ENCODE data around the gene KCTD20.
"Not testable (repeated sequence)": the region's sequence is repeated elsewhere in the genome, so short reads cannot be mapped to it uniquely, and the experiment has no call there.

The KCTD20 gene

DNA sequence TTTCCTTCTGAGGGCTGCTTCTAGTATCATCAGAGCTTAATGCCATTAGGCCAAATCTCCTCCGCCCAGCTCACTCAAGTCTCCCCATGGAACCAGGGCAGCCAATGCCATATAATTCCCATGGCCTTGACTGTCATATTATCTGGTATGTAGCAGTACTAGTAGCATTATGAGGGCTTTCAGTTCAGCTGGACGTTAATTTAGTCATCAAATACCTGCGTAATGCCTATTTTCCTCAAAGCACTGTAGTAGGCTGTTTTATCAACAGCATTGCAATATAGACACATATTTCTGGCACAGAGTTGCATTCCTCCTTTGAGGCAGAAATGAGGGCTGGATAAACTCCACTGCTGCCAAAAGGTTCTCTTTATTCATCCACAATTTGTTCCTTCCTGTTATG lies 1.7 kb downstream of the KCTD20 start:
- no peak for DNase-seq

DNA sequence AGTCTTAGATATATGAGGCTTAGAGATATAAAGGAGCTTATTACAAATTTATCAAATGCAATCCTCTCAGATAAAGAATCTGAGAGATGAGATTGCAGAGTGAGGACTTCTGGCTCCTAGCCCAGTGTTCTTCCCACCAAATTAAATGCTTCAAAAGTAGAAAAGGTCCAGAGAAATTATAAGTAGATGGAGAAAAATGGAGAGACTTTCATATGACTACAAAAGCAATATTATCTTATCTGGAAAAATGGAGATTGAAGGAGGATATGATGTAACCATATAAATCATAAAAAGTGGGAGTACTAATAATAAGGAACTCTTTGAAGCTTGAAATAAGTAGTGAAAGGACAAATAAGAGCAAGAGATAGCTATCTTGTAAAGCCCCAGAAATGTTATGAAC lies 2.8 kb downstream of the KCTD20 start:
- DNase-seq = no peak

- not testable (repeated sequence) for DNase-seq
These were observed 6.4 kb downstream of the KCTD20 start for GRCh38 chr6:36449173-36449572.

GRCh38 chr6:36452897-36453296 lies 10.1 kb downstream of the KCTD20 start:
- not testable (repeated sequence) for DNase-seq

DNA sequence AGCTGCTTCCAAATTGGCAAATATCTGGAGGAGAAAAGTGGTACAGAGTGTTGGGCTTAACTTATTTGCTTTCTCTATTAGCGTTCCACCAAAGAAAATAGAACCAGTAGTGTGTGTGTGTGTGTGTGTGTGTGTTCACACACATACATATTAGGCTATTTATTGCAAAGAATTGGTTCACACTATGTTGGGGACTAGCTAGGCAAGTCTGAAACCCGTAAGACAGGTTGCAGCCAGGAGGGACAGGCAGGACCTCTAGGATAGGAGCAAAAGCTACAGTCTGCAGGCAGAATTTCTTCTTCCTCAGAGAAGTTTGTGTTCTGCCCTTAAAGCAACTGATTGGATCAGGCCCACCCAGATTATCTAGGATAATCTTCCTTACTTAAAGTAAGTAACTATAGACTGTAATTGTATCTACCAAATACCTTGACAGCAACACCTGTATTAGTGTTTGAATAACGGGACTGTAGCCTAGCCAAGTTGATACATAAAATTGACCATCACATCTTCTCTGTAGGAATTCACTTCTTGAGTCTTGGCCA lies 12.8 kb downstream of the KCTD20 start:
- DNase-seq = no peak

DNA sequence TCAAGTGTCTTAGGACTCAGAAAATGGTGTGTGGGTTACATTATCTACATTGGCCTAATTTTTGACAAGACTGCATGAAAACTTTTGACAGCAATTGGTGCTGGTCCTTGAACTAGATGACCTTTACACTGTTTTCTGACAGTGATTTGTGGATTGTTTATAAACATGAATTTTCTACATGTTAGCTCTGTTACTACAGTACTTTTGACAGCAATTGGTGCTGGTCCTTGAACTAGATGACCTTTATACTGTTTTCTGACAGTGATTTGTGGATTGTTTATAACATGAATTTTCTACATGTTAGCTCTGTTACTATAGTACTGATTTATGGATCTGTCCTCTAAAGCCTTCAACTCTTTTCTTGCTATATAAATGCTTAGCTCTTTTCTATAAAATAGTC lies 16.7 kb downstream of the KCTD20 start:
- no peak for DNase-seq

DNA sequence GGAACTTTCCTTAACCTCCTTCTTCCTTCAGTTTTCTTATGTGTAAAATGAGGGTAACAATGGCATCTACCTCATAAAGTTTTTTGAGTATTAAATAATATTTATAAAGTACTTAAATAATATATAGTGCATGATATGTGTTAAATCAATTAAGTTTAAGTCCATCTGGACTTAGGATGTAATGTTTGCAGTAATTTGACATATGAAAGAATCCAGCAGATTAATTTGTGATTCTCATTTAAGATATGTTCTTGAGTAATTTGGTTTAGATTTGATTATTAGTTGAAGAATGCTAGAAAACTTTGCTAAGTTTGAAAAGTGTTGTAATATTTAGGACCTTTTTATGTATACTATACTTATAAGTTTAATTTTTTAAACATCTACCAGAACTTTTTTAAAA lies 18.1 kb downstream of the KCTD20 start:
- DNase-seq = no peak

DNA sequence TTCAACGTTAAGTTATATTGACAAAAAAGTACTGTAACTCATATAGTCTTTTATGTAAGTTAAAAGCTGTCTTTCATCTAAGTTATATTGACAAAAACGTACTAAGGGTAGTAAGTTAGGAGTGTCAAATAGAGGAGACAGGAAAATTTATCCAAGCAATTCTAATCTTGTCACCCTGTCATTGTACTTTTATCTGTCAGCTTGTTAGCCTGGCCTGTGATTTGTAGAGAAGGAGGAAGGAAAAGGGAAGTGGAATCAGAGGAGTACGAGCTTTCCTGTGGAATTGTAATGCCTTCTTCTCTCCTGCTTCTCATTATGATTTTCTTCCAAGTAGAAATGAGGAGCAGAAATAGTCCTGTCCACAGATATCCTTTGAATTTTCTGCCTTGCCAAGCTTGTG lies 18.8 kb downstream of the KCTD20 start:
- DNase-seq = no peak

- DNase-seq = no peak
These were observed 20.9 kb downstream of the KCTD20 start for GRCh38 chr6:36463676-36464075.

GRCh38 chr6:36464233-36464632 lies 21.4 kb downstream of the KCTD20 start:
- no peak for DNase-seq

DNA sequence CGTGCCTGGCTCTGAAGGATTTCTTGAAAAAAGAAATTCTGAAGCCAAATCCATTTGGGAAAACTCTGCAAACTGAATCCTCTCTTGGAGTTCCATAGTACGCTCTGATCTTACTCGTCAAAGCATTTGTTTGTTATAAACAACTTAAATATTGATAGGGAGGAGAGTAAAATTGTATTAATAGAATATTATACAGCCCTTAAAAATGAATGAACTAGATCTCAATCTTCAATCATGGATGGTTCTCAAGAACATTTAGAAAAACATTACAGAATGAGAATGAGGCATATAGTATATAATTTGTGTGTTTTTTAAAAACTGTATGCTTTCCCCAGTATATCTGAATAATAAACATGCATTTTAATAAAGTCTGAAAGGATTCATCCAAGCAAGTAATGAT lies 24.8 kb downstream of the KCTD20 start:
- DNase-seq = no peak

DNA sequence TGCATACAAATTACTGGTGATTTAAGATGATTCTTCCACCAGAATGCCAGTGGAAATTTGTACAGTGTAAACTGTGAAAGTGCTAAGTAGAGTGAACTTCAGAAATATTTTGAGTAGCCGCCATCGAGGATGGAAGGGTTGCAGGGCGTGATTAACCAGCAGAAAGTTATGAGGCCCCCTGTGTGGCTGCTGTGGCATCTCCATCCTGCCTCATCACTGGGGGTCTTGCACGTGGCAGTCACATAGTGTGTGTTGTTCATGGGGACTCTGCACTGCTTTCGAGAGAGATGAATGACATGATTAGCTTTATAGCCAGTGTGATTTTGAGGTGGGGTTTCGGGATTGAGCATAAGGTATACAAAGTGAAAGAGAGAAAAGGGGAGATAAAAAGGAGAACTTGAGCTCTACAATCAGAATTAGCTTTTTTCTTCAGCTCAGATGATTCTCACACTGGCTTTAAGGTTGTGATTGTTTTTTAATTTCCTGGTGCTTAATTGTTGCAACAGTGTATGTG lies 26.4 kb downstream of the KCTD20 start:
- DNase-seq = no peak

GRCh38 chr6:36469946-36470345 lies 27.1 kb downstream of the KCTD20 start:
- DNase-seq = no peak

DNA sequence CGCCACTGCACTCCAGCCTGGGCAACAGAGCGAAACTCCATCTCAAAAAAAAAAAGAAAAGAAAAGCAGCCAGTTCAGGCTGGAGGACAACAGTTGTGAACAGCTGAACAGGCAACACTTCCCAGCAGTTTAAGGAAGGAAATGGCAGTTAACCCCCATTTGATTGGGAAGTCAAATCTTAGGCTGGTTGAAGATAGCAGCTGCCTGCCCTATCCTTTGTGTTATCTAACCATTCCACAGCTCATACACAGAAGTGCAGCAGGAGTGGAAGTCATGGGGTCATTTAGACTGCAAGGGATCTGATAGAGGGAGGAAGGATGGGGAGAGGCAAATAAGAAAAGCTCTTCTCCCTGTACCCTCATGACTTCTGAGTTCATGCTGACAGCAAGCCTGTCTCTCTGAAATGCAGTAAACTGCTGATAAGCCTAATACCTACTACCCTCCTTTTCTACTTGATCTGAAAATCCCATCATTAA lies 35.3 kb downstream of the KCTD20 start:
- no peak for DNase-seq

DNA sequence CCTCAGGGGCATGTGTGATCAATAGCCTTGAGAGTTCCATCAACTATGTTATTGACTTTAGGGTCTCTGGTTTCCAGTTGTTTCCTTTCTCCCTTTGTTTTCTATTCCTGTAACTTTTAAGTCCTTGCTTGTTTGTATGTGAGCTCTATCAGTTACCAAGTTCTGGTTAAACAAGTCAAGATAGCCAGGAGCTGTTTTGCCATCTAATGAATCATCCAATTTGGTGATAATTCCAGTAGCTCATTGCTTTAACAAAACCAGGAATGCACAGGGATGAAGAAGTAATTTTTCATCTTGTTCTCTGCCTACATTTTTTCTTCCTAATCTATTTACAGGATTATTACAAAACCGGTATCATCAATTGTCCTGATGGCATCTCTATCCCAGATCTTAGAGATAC lies 36.5 kb downstream of the KCTD20 start:
- DNase-seq = no peak

DNA sequence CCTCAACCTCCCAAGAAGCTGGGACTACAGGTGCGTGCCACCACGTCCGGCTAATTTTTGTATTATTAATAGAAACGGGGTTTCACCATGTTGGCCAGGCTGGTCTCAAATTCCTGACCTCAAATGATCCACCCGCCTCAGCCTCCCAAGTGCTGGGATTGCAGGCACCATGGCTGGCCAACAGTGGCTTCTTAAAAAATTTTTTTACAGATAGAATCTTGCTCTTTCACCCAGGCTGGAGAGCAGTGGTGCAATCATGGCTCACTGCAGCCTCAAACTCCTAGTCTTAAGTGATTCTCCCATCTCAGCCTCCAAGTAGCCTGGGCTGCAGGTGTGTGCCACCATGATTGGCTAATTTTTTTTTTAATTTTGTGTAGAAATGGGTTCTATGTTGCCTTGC lies 40.5 kb downstream of the KCTD20 start:
- DNase-seq = not testable (repeated sequence)

DNA sequence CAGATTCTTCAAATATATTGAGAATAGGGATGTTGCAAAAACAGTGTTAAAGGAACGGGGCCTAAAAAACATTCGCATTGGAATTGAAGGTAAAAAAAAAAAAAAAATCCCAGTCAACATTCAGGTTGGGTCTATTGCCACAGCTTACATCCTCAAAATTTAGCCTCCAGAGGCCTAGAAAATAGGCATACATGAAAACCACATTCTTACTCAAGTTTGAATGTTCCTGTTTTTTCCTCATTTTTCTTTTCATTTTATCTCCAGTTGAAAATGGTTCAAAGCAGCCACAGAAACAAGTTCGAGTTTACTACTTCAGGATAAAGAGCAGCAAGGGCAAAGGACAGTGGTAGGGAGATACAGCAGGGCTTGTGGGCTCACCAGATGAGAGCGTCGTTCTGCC lies 41.9 kb downstream of the KCTD20 start:
- no peak for DNase-seq

DNA sequence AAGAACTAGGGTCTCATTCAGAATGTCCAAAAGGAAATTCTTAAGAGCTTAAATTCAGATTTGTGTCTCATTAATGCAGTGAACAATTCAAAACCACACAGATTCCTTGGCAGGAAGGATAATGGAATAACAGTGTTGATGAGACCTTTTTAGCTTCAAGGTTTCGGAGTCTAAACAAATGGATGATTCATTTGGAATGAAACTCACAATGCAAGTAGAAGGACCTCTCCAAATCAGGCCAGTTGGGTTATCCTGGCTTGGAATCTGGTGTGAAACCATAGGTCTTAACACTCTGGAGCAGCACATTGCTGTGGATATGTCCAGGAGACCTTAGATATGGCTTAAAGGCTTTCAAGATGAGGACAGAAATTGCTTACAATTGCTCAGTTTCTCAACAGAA lies 44.9 kb downstream of the KCTD20 start:
- no peak for DNase-seq

- DNase-seq = no peak
These were observed 45.4 kb downstream of the KCTD20 start for GRCh38 chr6:36488221-36488620.

- no peak for DNase-seq
These were observed 46.6 kb downstream of the KCTD20 start for GRCh38 chr6:36489426-36489825.

DNA sequence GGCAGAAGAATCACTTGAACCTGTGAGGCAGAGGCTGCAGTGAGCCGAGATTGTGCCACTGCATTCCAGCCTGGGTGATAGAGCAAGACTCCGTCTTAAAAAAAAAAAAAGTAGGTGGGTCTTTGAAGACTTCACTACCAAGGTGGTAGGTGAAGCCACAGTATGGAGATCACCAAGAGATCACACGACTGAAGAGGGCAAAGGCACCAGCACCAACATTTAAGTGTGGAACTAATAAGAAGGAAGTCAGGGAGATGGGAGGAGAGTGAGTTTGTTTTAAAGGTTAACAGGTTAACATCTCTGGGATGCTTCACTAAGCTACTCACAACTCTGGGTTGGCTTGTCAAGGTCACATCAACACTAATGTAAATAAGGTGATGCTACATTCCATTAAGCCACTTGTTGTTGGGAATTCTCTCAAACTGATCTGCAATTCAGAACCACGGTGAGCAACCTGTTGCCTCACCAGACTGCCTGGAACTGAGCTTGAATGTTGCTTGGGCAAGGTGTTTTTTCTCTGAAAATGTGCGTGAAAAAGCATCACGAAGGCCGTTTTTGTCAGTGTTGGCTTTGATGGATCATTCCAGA lies 48.7 kb downstream of the KCTD20 start:
- no peak for DNase-seq

DNA sequence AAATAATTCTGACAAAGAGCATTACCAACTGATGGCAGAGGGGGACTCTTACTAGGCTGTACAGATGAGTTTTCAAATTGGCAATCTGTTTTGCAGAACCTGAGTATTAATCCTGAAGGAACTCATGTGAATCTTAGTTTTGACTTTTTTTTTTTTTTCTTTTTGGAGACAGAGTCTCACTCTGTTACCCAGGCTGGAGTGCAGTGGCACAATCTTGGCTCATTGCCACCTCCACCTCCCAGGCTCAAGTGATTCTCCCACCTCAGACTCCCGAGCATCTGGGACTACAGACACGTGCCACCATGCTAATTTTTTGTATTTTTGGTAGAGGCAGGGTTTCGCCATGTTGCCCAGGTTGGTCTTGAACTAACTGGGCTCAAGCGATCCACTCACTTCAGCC lies 49.3 kb downstream of the KCTD20 start:
- no peak for DNase-seq

GRCh38 chr6:36492621-36493020 lies 49.8 kb downstream of the KCTD20 start:
- no peak for DNase-seq

DNA sequence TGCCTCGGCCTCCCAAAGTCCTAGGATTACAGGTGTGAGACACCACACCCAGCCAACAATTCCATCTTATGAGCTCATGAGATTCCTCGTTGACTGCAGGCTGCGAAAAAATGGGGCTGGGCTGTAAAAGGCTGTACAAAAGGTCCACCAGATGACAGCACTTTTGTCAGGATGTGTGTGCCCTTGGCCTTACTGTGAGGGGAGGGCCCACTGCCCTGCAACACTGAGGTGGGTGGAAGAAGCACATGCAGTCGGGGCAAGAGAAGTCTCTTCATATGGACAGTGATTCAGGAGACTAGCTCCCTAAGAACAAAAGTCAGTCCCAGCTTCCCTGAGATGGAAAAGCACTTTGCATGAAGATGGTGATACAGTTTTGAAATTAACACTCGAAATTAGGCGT lies 50.5 kb downstream of the KCTD20 start:
- no peak for DNase-seq

- DNase-seq = no peak
These were observed 51.1 kb downstream of the KCTD20 start for GRCh38 chr6:36493859-36494258.

Measured in effector CD8-positive, alpha-beta T cell (primary cell).